Esophagus squamous epithelium (tissue), 5 donors: Measurements from ENCODE around the gene TMEFF2. TPM values are rescaled to one million over a fixed set of nuclear protein-coding genes. Genes with fewer than 3 reads are reported as not detected.
"Not testable (repeated sequence)": the region's sequence is repeated elsewhere in the genome, so short reads cannot be mapped to it uniquely, and the experiment has no call there.

Source experiments
- DNase-seq: peaks from one replicate; lab custom pipeline; 2025; lab: John Stamatoyannopoulos, UW
- H3K27ac ChIP-seq, 4 donors: fragments of 200-600 bp; sonication (generic); one replicate each; pipeline ENCODE4 v1.5.1; 2016 to 2019; ENCODE audit warnings: mild to moderate bottlenecking in 1 of 4
- H3K27me3 ChIP-seq, 4 donors: fragments of 200-600 bp; sonication (generic); 1 replicate in 3 of 4; 2 replicates in 1 of 4; pipeline versions ENCODE4 v1.5.1 to v1.6.0; 2017 to 2021; ENCODE audit warnings: antibody characterized with exemption in 1 of 4
- H3K36me3 ChIP-seq, 3 donors: fragments of 200-600 bp; sonication (generic); one replicate each; pipeline ENCODE4 v1.5.1; 2016 to 2019
- H3K4me1 ChIP-seq, 3 donors: fragments of 200-600 bp; sonication (generic); one replicate each; pipeline ENCODE4 v1.5.1; 2017 to 2019
- H3K4me3 ChIP-seq, 4 donors: fragments of 200-600 bp; sonication (generic); 1 replicate in 3 of 4; 2 replicates in 1 of 4; pipeline ENCODE4 v1.5.1; 2016 to 2019; ENCODE audit warnings: mild to moderate bottlenecking in 2 of 4, moderate library complexity in 1 of 4
- H3K9me3 ChIP-seq, 3 donors: fragments of 200-600 bp; sonication (generic); one replicate each; pipeline ENCODE4 v1.5.1; 2016 to 2019
- CTCF ChIP-seq, 6 experiments: fragments of 450-650 bp in 4 of 6; fragments of 200-600 bp in 2 of 6; sonication (generic) in 2 of 6; IDR thresholded peaks; one replicate each; pipeline ENCODE4 v1.5.1; 2016 to 2019; ENCODE audit warnings: antibody characterized with exemption in 6 of 6, mild to moderate bottlenecking in 4 of 6, moderate library complexity in 4 of 6
- POLR2A ChIP-seq, 4 donors: fragments of 450-650 bp; IDR thresholded peaks; one replicate each; pipeline ENCODE4 v1.6.1; 2017; ENCODE audit warnings: antibody characterized with exemption in 4 of 4, mild to moderate bottlenecking in 4 of 4, moderate library complexity in 3 of 4
- WGBS, 2 donors: methylation state at CpG; one replicate each; pipeline ENCODE4 v1.1.5; 2018; 5-methylcytosine and 5-hydroxymethylcytosine counted together
- intact Hi-C: fragments of 100-400 bp; cut with DNase I; formaldehyde crosslinking; loops from one replicate; pipeline ENCODE4 v1.15.0; 2022
- total RNA-seq, 4 donors: library from RNA; depleted of rRNA; stranded (reverse); fragments of >200 nt; gene quantifications; one replicate each; pipeline ENCODE4 v1.1.0, GENCODE V29; 2016
- donor health status: DM: yes; HTN: yes; CAD: no.

TMEFF2 gene
- total RNA-seq, 4 donors from 2014 or later = 1.5 TPM; not detected in 3

GRCh38 chr2:191927991-191928390, 266.7 kb downstream of the TMEFF2 start:
- no peaks in the 10 kb centered on the region for H3K27me3 ChIP-seq
- intact Hi-C loops = no loop called here
- H3K4me1 ChIP-seq = peaks cover 0 to 18% (median 9%) of the 10 kb centered on the region in 3 donors
- H3K9me3 ChIP-seq = no peaks in the 10 kb centered on the region
- no peak for DNase-seq
- H3K27ac ChIP-seq = peak overlapping the region in 2 of 4 donors; percentile 10 to 40
- H3K4me3 ChIP-seq = no peak overlapping the region
- H3K36me3 ChIP-seq = no peaks in the 10 kb centered on the region
- TF ChIP-seq POLR2A (IDR thresholded peaks at IDR 0.05) (no peak), CTCF (IDR thresholded peaks at IDR 0.05) (no peak)
- 28 to 32% methylated on average over 3 of the region's 3 CpGs for WGBS, 2 donors

- intact Hi-C loops = no loop called here
- Histone ChIP-seq H3K4me1 (peaks cover 0 to 18% (median 9%) of the 10 kb centered on the region in 3 donors), H3K4me3 (no peak overlapping the region), H3K27ac (peak overlapping the region in 2 of 4 donors; percentile 10 to 40), H3K9me3 (no peaks in the 10 kb centered on the region), H3K36me3 (no peaks in the 10 kb centered on the region), H3K27me3 (no peaks in the 10 kb centered on the region)
- DNase-seq = no peak
- TF ChIP-seq CTCF (IDR thresholded peaks at IDR 0.05) (no peak), POLR2A (IDR thresholded peaks at IDR 0.05) (no peak)
- 23 to 40% methylated on average over 4 of the region's 4 CpGs for WGBS, 2 donors
Measured at GRCh38 chr2:191927319-191927867, 267.3 kb downstream of the TMEFF2 start.

- H3K36me3 ChIP-seq = no peaks in the 10 kb centered on the region
- TF ChIP-seq CTCF (IDR thresholded peaks at IDR 0.05) = no peak
- H3K27me3 ChIP-seq = no peaks in the 10 kb centered on the region
- no peak for DNase-seq
- no peaks in the 10 kb centered on the region for H3K9me3 ChIP-seq
- 41 to 92% methylated on average over 1 of the region's 1 CpG for WGBS, 2 donors
- H3K4me1 ChIP-seq = peaks cover 0 to 18% (median 9%) of the 10 kb centered on the region in 3 donors
- H3K4me3 ChIP-seq = no peak overlapping the region
- intact Hi-C loops = no loop called here
- no peak overlapping the region for H3K27ac ChIP-seq
Measured at GRCh38 chr2:191926671-191927070, 268.1 kb downstream of the TMEFF2 start.

- no peak for DNase-seq
- H3K9me3 ChIP-seq = no peaks in the 10 kb centered on the region
- TF ChIP-seq POLR2A (IDR thresholded peaks at IDR 0.05) = no peak
- no peak for TF ChIP-seq CTCF (IDR thresholded peaks at IDR 0.05)
- intact Hi-C loops = no loop called here
- peaks cover 0 to 14% (median 9%) of the 10 kb centered on the region in 3 donors for H3K4me1 ChIP-seq
- H3K36me3 ChIP-seq = no peaks in the 10 kb centered on the region
- no peaks in the 10 kb centered on the region for H3K27me3 ChIP-seq
- no peak overlapping the region for H3K4me3 ChIP-seq
- H3K27ac ChIP-seq = no peak overlapping the region
Measured at GRCh38 chr2:191923652-191923997, 271.1 kb downstream of the TMEFF2 start.

GRCh38 chr2:191922736-191923651, 271.7 kb downstream of the TMEFF2 start:
- no peak for DNase-seq
- H3K36me3 ChIP-seq = no peaks in the 10 kb centered on the region
- H3K4me1 ChIP-seq = peaks cover 0 to 17% (median 9%) of the 10 kb centered on the region in 3 donors
- intact Hi-C loops = no loop called here
- H3K4me3 ChIP-seq = no peak overlapping the region
- no peak overlapping the region for H3K27ac ChIP-seq
- TF ChIP-seq POLR2A (IDR thresholded peaks at IDR 0.05) (no peak), CTCF (IDR thresholded peaks at IDR 0.05) (no peak)
- no peaks in the 10 kb centered on the region for H3K27me3 ChIP-seq
- WGBS, 2 donors = 92 to 96% methylated on average over 13 of the region's 20 CpGs
- no peaks in the 10 kb centered on the region for H3K9me3 ChIP-seq

GRCh38 chr2:191921650-191922049, 273.1 kb downstream of the TMEFF2 start:
- H3K9me3 ChIP-seq, H3K4me3 ChIP-seq, intact Hi-C loops, DNase-seq, H3K27ac ChIP-seq, H3K36me3 ChIP-seq, H3K27me3 ChIP-seq: not testable (repeated sequence)
- 100% methylated on average over 4 of the region's 32 CpGs; no CpG with 5 or more reads in 1 of the 2 donors for WGBS, 2 donors
- peaks cover 0 to 12% (median 0%) of the 10 kb centered on the region in 3 donors for H3K4me1 ChIP-seq
